Measurements from ENCODE around the gene GPATCH1. TPM values are rescaled to one million over a fixed set of nuclear protein-coding genes. Genes with fewer than 3 reads are reported as not detected.
A peak's percentile ranks its signal among the peaks of the same experiment; 100 is the strongest.

The GPATCH1 gene
- total and polyA plus RNA-seq, 2 of the 13 experiments (the other 11 are each of a cell fraction or from before 2014, with no cell fraction given) = 6.8 to 6.9 TPM

DNA sequence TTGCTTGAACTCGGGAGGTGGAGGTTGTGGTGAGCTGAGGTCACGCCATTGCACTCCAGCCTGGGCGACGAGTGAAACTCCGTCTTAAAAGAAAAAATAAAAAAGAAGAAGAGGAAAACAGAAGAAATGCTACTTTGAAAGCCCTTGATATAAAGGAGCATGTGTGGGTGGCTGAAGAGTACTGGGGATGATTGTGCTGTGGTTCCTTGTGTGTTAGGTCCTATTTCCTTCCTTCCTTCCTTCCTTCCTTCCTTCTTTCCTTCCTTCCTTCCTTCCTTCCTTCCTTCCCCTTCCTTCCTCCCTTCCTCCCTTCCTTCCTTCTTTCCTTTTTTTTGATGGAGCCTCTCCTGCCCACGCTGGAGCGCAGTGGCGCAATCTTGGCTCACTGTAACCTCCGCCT is 65.2 kb downstream of the GPATCH1 start (continued):
- TF ChIP-seq ARNT2 (CRISPR knock-in tag; IDR thresholded peaks at IDR 0.05; ENCODE audit: low read depth) = no peak
- TF ChIP-seq, protein P1, sequence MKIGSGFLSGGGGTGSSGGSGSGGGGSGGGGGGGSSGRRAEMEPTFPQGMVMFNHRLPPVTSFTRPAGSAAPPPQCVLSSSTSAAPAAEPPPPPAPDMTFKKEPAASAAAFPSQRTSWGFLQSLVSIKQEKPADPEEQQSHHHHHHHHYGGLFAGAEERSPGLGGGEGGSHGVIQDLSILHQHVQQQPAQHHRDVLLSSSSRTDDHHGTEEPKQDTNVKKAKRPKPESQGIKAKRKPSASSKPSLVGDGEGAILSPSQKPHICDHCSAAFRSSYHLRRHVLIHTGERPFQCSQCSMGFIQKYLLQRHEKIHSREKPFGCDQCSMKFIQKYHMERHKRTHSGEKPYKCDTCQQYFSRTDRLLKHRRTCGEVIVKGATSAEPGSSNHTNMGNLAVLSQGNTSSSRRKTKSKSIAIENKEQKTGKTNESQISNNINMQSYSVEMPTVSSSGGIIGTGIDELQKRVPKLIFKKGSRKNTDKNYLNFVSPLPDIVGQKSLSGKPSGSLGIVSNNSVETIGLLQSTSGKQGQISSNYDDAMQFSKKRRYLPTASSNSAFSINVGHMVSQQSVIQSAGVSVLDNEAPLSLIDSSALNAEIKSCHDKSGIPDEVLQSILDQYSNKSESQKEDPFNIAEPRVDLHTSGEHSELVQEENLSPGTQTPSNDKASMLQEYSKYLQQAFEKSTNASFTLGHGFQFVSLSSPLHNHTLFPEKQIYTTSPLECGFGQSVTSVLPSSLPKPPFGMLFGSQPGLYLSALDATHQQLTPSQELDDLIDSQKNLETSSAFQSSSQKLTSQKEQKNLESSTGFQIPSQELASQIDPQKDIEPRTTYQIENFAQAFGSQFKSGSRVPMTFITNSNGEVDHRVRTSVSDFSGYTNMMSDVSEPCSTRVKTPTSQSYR (CRISPR knock-in tag; IDR thresholded peaks at IDR 0.05; ENCODE audit: borderline replicate concordance) = no peak
- TF ChIP-seq CBFB (CRISPR knock-in tag; IDR thresholded peaks at IDR 0.05) = no peak
- TF ChIP-seq ARNT (IDR thresholded peaks at IDR 0.05) = no peak
- TF ChIP-seq TEAD3 (CRISPR knock-in tag; optimal IDR thresholded peaks at IDR 0.05; ENCODE audit: borderline replicate concordance) = no peak
- no peak for TF ChIP-seq YEATS4 (CRISPR knock-in tag; IDR thresholded peaks at IDR 0.05; ENCODE audit: borderline replicate concordance)
- TF ChIP-seq ZNF775 (CRISPR knock-in tag; IDR thresholded peaks at IDR 0.05; ENCODE audit: borderline replicate concordance) = no peak
- no peak for TF ChIP-seq ZNF777 (CRISPR knock-in tag; IDR thresholded peaks at IDR 0.05)
- no peak for TF ChIP-seq SMAD1 (CRISPR knock-in tag; IDR thresholded peaks at IDR 0.05; ENCODE audit: borderline replicate concordance, low read depth)

DNA sequence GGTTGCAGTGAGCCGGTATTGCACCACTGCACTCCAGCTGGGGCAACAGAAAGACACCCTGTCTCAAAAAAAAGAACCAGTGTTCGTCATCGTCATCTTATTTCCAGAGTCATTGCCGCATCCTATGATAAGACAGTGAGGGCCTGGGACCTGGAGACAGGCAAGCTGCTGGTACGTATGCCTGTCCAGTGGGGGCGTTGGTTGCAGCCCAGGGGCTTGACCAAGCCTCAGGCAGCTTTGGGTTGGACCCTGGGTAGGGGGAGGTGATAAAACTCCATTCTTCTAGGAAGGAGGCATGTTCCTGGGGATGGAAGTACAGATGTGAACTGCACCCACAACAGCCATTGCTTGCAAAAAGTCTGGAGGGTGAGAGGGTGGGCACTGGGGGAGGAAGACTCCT is 66.6 kb downstream of the GPATCH1 start:
- H3K4me2 ChIP-seq (ENCODE audit: low read depth, low read length) = peak overlapping the region; percentile 47; the same call in 1 of the 2 replicates
- CTCF ChIA-PET (ENCODE audit: low intra/inter-chr PET ratio, low total read pairs) = no interaction called here
- no peak overlapping the region for H3K27ac ChIP-seq (ENCODE audit: extremely low read length, insufficient read depth, low read length)
- FAIRE-seq = no peak
- no peak overlapping the region for H3K9ac ChIP-seq (ENCODE audit: insufficient read depth, low read depth, low read length)
- H4K20me1 ChIP-seq (ENCODE audit: insufficient read depth, low read length) = no peaks in the 10 kb centered on the region
- BruUV-seq (replicated peaks) = no TSS peak
- H3K27me3 ChIP-seq (ENCODE audit: control insufficient read depth in 1 of 2, insufficient read depth in 2 of 2, low read length in 2 of 2) = peaks cover 0 to 4% of the 10 kb centered on the region in 2 experiments; a peak in 2 of 5 replicates
- intact Hi-C loops (cut with micrococcal nuclease; ENCODE audit: unreplicated experiment) = no loop called here
- in situ Hi-C loops (cut with HindIII; ENCODE audit: extremely low pct_ligation_motif_present, low pct_unique_long_range_greater_than_20kb) = loop anchor here (25.0 kb wide), 1 partner anchor 460 kb away; the partner anchor contains the start of genes ANKRD27, NUDT19 and RGS9BP
- no peak for TF ChIP-seq SIN3B (IDR thresholded peaks at IDR 0.05; ENCODE audit: low read length)
- TF ChIP-seq, protein P2, sequence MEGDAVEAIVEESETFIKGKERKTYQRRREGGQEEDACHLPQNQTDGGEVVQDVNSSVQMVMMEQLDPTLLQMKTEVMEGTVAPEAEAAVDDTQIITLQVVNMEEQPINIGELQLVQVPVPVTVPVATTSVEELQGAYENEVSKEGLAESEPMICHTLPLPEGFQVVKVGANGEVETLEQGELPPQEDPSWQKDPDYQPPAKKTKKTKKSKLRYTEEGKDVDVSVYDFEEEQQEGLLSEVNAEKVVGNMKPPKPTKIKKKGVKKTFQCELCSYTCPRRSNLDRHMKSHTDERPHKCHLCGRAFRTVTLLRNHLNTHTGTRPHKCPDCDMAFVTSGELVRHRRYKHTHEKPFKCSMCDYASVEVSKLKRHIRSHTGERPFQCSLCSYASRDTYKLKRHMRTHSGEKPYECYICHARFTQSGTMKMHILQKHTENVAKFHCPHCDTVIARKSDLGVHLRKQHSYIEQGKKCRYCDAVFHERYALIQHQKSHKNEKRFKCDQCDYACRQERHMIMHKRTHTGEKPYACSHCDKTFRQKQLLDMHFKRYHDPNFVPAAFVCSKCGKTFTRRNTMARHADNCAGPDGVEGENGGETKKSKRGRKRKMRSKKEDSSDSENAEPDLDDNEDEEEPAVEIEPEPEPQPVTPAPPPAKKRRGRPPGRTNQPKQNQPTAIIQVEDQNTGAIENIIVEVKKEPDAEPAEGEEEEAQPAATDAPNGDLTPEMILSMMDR (CRISPR knock-in tag; IDR thresholded peaks at IDR 0.05) = peak; percentile 45
- no peaks in the 10 kb centered on the region for H3K79me2 ChIP-seq (ENCODE audit: insufficient read depth, low read length)
- H2AFZ ChIP-seq (ENCODE audit: low read length) = no peak overlapping the region
- H3K36me3 ChIP-seq (replicated peaks in 1 of 2; ENCODE audit: control insufficient read depth in 1 of 2, insufficient read depth in 2 of 2, low read length in 2 of 2) = no peaks in the 10 kb centered on the region
- DNase-seq (ENCODE audit: low spot score) = no peak
- POLR2A ChIA-PET = interaction anchor here (1.8 kb wide), 1 partner anchor 29 kb away, joined by 10 read pairs; no protein-coding TSS in a partner anchor
- ATAC-seq = peak; percentile 50
- WGBS (ENCODE audit: low lambda C conversion rate) = 55% methylated on average over 5 of the region's 6 CpGs
- H3K4me1 ChIP-seq (ENCODE audit: insufficient read depth, low read length) = peaks cover 40% of the 10 kb centered on the region
- no peaks in the 10 kb centered on the region for H3K9me3 ChIP-seq (ENCODE audit: low read length)
- no peak overlapping the region; a peak in 1 of 6 replicates for H3K4me3 ChIP-seq (replicated peaks in 1 of 3; ENCODE audit: insufficient read depth in 1 of 3, low read depth in 2 of 3, low read length in 3 of 3)
